Cardiac fibroblast (primary cell): ENCODE measurements around the gene VPS18.

Source experiments
- DNase-seq, 2 donors: peaks; one replicate each; pipeline versions ENCODE4 v3.0.0 to v3.0.0-alpha.2; 2010; ENCODE audit warnings: low read depth in 2 of 2
- H3K4me3 ChIP-seq, 2 donors: replicated peaks in 1 of 2; 1 replicate in 1 of 2; 2 replicates in 1 of 2; pipeline ENCODE4 v1.5.1; 2011; ENCODE audit warnings: low read depth in 2 of 2, low read length in 2 of 2, mild to moderate bottlenecking in 2 of 2, moderate library complexity in 1 of 2
- CTCF ChIP-seq: IDR thresholded peaks from one replicate; pipeline ENCODE4 v1.5.1; 2011; ENCODE audit warnings: low read depth, mild to moderate bottlenecking, low read length, inconsistent platforms

Gene VPS18

GRCh38 chr15:40949756-40950207 is 55.5 kb downstream of the VPS18 start:
- TF ChIP-seq CTCF: no peak

GRCh38 chr15:40951764-40952163 is 57.5 kb downstream of the VPS18 start:
- no peak for TF ChIP-seq CTCF
- no peak overlapping the region for H3K4me3 ChIP-seq
- no peak for DNase-seq

More at GRCh38 chr15:40949756-40950207, 55.5 kb downstream of the VPS18 start:
- no peak overlapping the region for H3K4me3 ChIP-seq
- peak in 1 of 2 donors; percentile 36 for DNase-seq

GRCh38 chr15:40952301-40952900 is 58.2 kb downstream of the VPS18 start:
- DNase-seq: no peak
- peak overlapping the region; percentile 92 to 95 for H3K4me3 ChIP-seq
- TF ChIP-seq CTCF: no peak

- peak; percentile 97 for DNase-seq
- H3K4me3 ChIP-seq: peak within 1 kb of the TSS; percentile 92 to 95
- TF ChIP-seq CTCF: no peak
Observed at GRCh38 chr15:40952901-40953712, 58.9 kb downstream of the VPS18 start, which contains the start of gene CHAC1. CHAC1 (plus strand) TSS chr15:40953471; CDS start chr15:40953584, 113 bp downstream.
